Thyroid gland (tissue), 4 donors: Measurements from ENCODE around the gene MUS81. TPM values are rescaled to one million over a fixed set of nuclear protein-coding genes. Genes with fewer than 3 reads are reported as not detected.

Experiments
- DNase-seq, 2 donors: peaks; one replicate each; pipeline ENCODE4 v3.0.0-alpha.2; 2019
- H3K27ac ChIP-seq, 3 donors: fragments of 200-600 bp; sonication (generic); 1 replicate in 2 of 3; 2 replicates in 1 of 3; pipeline ENCODE4 v1.5.1; 2016 to 2019; ENCODE audit warnings: mild to moderate bottlenecking in 1 of 3, moderate library complexity in 1 of 3
- H3K27me3 ChIP-seq: fragments of 200-600 bp; sonication (generic); one replicate; pipeline ENCODE4 v1.5.1; 2019
- H3K36me3 ChIP-seq, 2 donors: fragments of 200-600 bp; sonication (generic); one replicate each; pipeline ENCODE4 v1.5.1; 2016 to 2019
- H3K4me1 ChIP-seq, 2 donors: fragments of 200-600 bp; sonication (generic); one replicate each; pipeline ENCODE4 v1.5.1; 2017 to 2019
- H3K4me3 ChIP-seq, 3 donors: fragments of 200-600 bp; sonication (generic); replicated peaks in 1 of 3; 1 replicate in 2 of 3; 2 replicates in 1 of 3; pipeline ENCODE4 v1.5.1; 2016; ENCODE audit warnings: mild to moderate bottlenecking in 1 of 3
- H3K9me3 ChIP-seq: fragments of 200-600 bp; sonication (generic); one replicate; pipeline ENCODE4 v1.5.1; 2017
- POLR2A ChIP-seq, 2 donors: fragments of 450-650 bp; IDR thresholded peaks; one replicate each; pipeline ENCODE4 v1.6.1; 2017; ENCODE audit warnings: antibody characterized with exemption in 2 of 2, mild to moderate bottlenecking in 2 of 2, moderate library complexity in 1 of 2
- WGBS, 2 donors: methylation state at CpG; one replicate each; pipeline ENCODE4 v1.1.5; 2017; 5-methylcytosine and 5-hydroxymethylcytosine counted together
- intact Hi-C: fragments of 100-400 bp; cut with DNase I; formaldehyde crosslinking; loops from one replicate; pipeline ENCODE4 v1.15.1; 2023
- total RNA-seq, 4 donors: library from RNA; depleted of rRNA; stranded (reverse); fragments of >200 nt; gene quantifications; one replicate each; pipeline ENCODE4 v1.2.3, GENCODE V29; 2016
- TF ChIP-seq, protein P1 (sequence below), 6 experiments: fragments of 200-600 bp in 3 of 6; fragments of 450-650 bp in 3 of 6; sonication (generic) in 3 of 6; IDR thresholded peaks; one replicate each; pipeline ENCODE4 v1.5.1; 2016 to 2019; ENCODE audit warnings: antibody characterized with exemption in 6 of 6, mild to moderate bottlenecking in 2 of 6, inconsistent platforms in 1 of 6, moderate library complexity in 1 of 6

MUS81 gene
- total RNA-seq, 4 donors from 2014 or later, result 31.8 to 61.9 (median 42.5) TPM

DNA sequence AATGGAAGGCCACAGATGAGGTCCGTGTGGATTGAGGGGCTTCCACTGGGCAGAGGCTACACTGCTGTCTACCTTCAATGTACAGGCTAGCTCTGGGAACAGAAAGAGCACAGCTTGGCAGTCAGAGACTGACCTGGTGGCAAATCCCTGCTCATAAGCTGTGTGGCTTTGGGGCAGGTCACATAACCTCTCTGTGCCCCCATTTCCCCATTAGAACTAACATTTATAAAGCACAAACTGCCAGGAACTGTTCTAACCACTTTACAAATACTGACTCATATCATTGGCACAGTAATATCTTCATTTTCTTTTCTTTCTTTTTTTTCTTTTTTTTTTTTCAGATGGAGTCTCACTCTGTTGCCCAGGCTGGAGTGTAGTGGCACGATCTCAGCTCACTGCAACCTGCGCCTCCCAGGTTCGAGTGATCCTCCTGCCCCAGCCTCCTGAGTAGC lies 36.8 kb downstream of the MUS81 start:
- 92 to 93% methylated on average over 4 of the region's 4 CpGs for WGBS, 2 donors
- intact Hi-C loops, result no loop called here
- Histone ChIP-seq H3K27me3 (peaks cover 9% of the 10 kb centered on the region), H3K4me3 (no peak overlapping the region), H3K27ac (no peak overlapping the region), H3K4me1 (peaks cover 15 to 32% of the 10 kb centered on the region in 2 donors), H3K9me3 (no peaks in the 10 kb centered on the region), H3K36me3 (no peaks in the 10 kb centered on the region)
- DNase-seq, result no peak
- TF ChIP-seq, protein P1, sequence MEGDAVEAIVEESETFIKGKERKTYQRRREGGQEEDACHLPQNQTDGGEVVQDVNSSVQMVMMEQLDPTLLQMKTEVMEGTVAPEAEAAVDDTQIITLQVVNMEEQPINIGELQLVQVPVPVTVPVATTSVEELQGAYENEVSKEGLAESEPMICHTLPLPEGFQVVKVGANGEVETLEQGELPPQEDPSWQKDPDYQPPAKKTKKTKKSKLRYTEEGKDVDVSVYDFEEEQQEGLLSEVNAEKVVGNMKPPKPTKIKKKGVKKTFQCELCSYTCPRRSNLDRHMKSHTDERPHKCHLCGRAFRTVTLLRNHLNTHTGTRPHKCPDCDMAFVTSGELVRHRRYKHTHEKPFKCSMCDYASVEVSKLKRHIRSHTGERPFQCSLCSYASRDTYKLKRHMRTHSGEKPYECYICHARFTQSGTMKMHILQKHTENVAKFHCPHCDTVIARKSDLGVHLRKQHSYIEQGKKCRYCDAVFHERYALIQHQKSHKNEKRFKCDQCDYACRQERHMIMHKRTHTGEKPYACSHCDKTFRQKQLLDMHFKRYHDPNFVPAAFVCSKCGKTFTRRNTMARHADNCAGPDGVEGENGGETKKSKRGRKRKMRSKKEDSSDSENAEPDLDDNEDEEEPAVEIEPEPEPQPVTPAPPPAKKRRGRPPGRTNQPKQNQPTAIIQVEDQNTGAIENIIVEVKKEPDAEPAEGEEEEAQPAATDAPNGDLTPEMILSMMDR (IDR thresholded peaks at IDR 0.05), result no peak
- no peak for TF ChIP-seq POLR2A (IDR thresholded peaks at IDR 0.05)

DNA sequence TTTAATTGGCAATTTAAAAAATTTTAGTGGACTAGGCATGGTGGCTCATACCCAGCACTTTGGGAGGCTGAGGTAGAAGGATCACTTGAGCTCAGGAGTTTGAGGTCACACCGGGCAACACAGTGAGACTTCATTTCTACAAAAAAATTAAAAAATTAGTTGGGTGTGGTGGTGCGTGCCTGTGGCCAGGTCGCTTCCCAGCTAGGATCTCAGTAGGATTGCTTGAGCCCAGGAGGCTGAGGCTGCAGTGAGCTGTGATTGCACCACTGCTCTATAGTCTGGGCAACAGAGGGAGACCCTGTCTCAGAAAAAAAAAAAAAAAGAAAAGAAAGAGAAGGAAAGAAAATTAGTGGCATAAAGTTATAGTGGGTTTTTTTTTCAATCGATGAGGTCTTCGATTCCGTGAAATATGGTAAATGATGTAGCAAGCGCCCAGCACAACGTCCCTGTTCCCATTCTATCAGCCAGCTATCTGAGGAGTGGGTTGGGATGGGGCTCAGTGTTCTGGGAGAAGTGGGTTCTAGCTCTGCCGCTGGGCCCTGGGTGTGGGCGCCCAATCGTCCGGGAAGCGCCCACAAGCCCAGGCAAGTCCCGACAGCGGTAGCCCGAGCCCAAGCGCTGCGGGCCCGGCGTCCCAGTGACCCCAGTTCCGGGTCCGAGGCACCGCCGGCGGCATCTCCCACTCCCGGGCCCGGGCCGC lies 38.6 kb downstream of the MUS81 start:
- 29 to 66% methylated on average over 9 to 27 of the region's 28 CpGs for WGBS, 2 donors
- Histone ChIP-seq H3K27me3 (peaks cover 9% of the 10 kb centered on the region), H3K27ac (no peak overlapping the region), H3K4me1 (peaks cover 14 to 15% of the 10 kb centered on the region in 2 donors), H3K36me3 (no peaks in the 10 kb centered on the region), H3K9me3 (no peaks in the 10 kb centered on the region), H3K4me3 (peak overlapping the region in 1 of 3 donors; percentile 46)
- no peak for TF ChIP-seq POLR2A (IDR thresholded peaks at IDR 0.05)
- TF ChIP-seq, protein P1 (IDR thresholded peaks at IDR 0.05), result no peak
- no peak for DNase-seq
- intact Hi-C loops, result no loop called here

DNA sequence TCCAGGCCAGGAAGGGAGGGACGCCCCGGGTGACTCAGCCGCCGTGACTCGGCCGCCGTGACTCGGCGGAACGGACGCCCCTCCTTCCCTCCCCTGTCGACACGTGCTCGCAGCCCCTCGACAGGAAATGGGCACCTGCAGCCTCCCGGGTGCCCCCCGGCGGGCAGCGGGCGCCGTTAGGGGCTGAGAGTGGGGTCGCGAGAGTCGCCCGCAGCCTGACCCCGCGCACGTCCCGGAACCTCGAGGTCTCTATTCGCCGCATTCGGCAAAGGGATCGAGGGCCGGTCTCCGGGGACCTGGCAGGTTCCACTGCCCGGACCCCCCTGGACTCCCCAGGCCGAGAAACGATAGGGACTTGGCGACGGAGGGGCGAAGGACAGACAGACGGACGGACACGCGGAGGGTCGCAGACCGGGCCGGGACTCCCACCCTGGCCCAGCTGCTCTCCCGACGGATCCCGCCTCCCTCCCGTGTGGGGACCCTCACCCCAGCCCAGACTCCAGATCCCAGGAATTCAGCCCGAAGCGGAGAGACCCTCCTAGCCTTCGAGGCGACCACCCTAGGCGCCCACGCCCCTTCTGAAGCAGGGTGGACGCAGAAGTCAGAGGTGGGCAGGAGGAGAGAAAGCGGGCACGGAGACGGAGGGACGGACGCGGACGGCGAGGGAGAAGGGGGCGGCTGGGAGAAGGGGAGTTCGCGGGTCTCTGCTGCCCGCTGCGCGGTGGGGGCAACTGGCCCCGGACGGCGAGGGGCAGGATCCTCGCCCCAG lies 39.3 kb downstream of the MUS81 start:
- intact Hi-C loops, result no loop called here
- Histone ChIP-seq H3K9me3 (no peaks in the 10 kb centered on the region), H3K4me3 (peak overlapping the region in 2 of 3 donors; percentile 37 to 46), H3K27me3 (peaks cover 9% of the 10 kb centered on the region), H3K36me3 (no peaks in the 10 kb centered on the region), H3K4me1 (peaks cover 13 to 15% of the 10 kb centered on the region in 2 donors), H3K27ac (peak overlapping the region in 2 of 3 donors; percentile 30 to 42)
- TF ChIP-seq, protein P1 (IDR thresholded peaks at IDR 0.05), result no peak
- TF ChIP-seq POLR2A (IDR thresholded peaks at IDR 0.05), result no peak
- DNase-seq, result peak; percentile 40 to 41
- 1 to 4% methylated on average over 9 to 15 of the region's 78 CpGs for WGBS, 2 donors

DNA sequence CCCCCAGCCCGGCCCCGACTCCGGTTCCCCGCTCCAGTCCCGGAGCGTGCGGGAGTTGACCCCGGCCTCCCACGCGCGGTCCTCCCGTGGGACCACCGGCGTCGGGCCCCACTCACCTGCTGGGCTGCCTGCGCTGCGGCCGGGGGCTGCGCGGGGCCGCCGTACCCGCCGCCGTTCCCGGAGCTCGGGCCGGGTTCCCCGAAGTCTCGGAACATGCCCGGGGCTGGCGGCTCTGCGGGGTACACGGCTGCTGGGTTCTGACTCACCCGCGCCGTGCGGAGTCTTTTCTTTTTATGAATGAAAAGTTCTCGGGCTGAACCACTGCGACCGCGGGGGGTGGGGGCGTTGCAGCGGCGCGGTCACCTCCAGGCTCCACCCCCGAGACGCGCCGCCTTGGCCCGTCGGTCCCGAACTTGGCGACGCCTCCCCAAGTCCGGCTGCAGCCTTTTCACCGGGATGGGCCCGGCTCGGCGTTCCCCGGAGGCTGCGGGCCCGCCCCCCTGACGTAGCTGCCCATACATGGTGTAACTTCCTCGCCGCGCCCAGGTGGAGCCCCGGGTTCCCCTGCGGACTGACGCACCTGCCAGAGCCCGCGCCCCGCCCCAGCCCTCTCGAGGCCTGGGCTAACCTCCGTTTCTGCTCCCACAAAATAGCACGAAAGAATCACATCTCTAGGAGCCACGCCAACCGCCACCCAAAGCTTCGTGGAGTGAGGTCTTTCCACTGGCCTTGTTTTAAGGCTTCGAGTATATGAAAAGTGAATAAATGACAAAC lies 40.1 kb downstream of the MUS81 start, which contains the start of gene FOSL1:
FOSL1 (minus strand) TSS at position 264 of the 774 bp plus-strand sequence; CDS start at position 215, 49 bp downstream.
- peak in 1 of 2 donors; percentile 49 for TF ChIP-seq POLR2A (IDR thresholded peaks at IDR 0.05)
- TF ChIP-seq, protein P1 (IDR thresholded peaks at IDR 0.05), result no peak
- Histone ChIP-seq H3K27ac (peak within 1 kb of the TSS in 2 of 3 donors; percentile 30 to 42), H3K9me3 (no peaks in the 10 kb centered on the region), H3K27me3 (peaks cover 9% of the 10 kb centered on the region), H3K4me3 (peak within 1 kb of the TSS in 2 of 3 donors; percentile 37 to 46), H3K4me1 (peaks cover 13 to 15% of the 10 kb centered on the region in 2 donors), H3K36me3 (no peaks in the 10 kb centered on the region)
- DNase-seq, result peak; percentile 93 to 97
- intact Hi-C loops, result no loop called here
- 2 to 5% methylated on average over 8 to 43 of the region's 80 CpGs for WGBS, 2 donors
